Smooth muscle cell of the coronary artery (primary cell): ENCODE results near the gene HGF. TPM values are rescaled to one million over a fixed set of nuclear protein-coding genes. Genes with fewer than 3 reads are reported as not detected.

Experiments
- total RNA-seq: library from RNA; depleted of rRNA; stranded (reverse); fragments of >200 nt; gene quantifications from 2 replicates; pipeline ENCODE4 v1.2.3, GENCODE V29; 2014; ENCODE audit warnings: low replicate concordance

Gene HGF
- 15.4 and 19.5 TPM in 2 replicates for total RNA-seq

DNA sequence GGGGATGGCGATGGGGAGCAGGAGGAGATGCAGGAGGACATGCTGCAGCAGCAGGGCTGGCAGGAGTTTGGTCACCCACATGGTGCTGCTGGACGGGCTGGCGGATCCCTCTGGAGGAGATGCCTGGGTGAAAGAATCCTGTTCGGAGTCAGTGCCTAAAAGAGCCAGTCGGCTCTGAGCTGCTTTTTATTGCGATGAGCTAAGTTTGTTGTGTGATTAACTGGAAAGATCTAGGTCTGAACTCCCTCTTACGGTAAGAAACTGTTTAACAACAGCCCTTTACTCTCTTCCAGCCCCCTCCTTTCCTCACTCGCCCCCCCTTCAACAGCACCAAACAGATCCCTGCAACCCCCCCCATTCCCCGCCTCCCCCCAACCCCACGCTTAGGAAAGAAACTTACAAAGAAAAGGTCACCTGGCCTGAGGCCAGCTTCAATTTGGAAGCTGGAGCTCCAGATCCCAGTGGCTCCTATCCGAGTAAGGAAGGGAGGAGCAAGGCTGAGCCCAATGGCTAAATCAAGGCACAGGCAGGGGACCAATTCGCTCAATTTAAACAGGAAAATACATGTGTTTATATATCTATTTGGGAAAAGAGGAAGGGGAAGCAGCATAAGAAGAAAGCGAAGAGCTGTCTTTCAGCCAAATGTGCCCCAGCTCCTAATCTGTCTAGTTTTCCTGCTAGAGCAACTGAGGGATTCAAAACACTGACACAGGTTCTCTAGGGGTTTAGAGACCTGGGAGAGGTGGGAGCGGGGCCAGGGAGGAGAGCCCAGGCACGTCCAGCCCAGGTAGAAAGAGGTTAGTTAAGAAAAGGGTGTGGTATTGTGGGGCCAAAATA lies at the start of gene HGF:
TSS of gene HGF (minus strand) at position 157 of the 837 bp plus-strand sequence. CDS start at position 81, 76 bp downstream.

